ENCODE measurements around the gene UBAC2. TPM values are rescaled to one million over a fixed set of nuclear protein-coding genes. Genes with fewer than 3 reads are reported as not detected.
A peak's percentile ranks its signal among the peaks of the same experiment; 100 is the strongest.

UBAC2 gene
- total RNA-seq, 1 donor from 2014 or later, result 87.7 TPM

GRCh38 chr13:99174533-99175100 lies 26.0 kb upstream of the UBAC2 start:
- Histone ChIP-seq H3K36me3 (no peaks in the 10 kb centered on the region), H3K27ac (no peak overlapping the region), H3K79me2 (ENCODE audit: low read depth) (no peaks in the 10 kb centered on the region), H3K4me3 (no peak overlapping the region), H3K27me3 (no peaks in the 10 kb centered on the region), H3K4me2 (no peak overlapping the region), H3F3A (ENCODE audit: low read depth) (no peaks in the 10 kb centered on the region), H3K4me1 (no peaks in the 10 kb centered on the region), H4K20me1 (ENCODE audit: low read depth) (no peaks in the 10 kb centered on the region), H3K9ac (no peak overlapping the region), H2AFZ (replicated peaks) (peak overlapping the region; percentile 50), H3K9me3 (ENCODE audit: low read depth) (no peaks in the 10 kb centered on the region)
- TF ChIP-seq EZH2phosphoT487 (IDR thresholded peaks at IDR 0.05) (no peak), EZH2 (IDR thresholded peaks at IDR 0.05) (no peak)
- DNase-seq (ENCODE audit: low spot score), result no peak
- H3K27me3 Mint-ChIP-seq (ENCODE audit: insufficient read depth, low read depth), result peaks cover 5% of the 10 kb centered on the region
- no peaks in the 10 kb centered on the region for H3K36me3 Mint-ChIP-seq
- H3K4me1 Mint-ChIP-seq, result no peaks in the 10 kb centered on the region
- peaks cover 4% of the 10 kb centered on the region for H3K9me3 Mint-ChIP-seq
- peak overlapping the region; percentile 57 for H3K27ac Mint-ChIP-seq
- H3K4me3 Mint-ChIP-seq, result no peak overlapping the region

GRCh38 chr13:99176309-99177276 lies 24.1 kb upstream of the UBAC2 start:
- Histone ChIP-seq H3K4me2 (no peak overlapping the region), H3K27me3 (no peaks in the 10 kb centered on the region), H4K20me1 (ENCODE audit: low read depth) (no peaks in the 10 kb centered on the region), H3K4me3 (no peak overlapping the region), H3K36me3 (no peaks in the 10 kb centered on the region), H3K27ac (no peak overlapping the region), H3K79me2 (ENCODE audit: low read depth) (no peaks in the 10 kb centered on the region), H3F3A (ENCODE audit: low read depth) (no peaks in the 10 kb centered on the region), H2AFZ (replicated peaks) (no peak overlapping the region), H3K9ac (no peak overlapping the region), H3K9me3 (ENCODE audit: low read depth) (no peaks in the 10 kb centered on the region), H3K4me1 (no peaks in the 10 kb centered on the region)
- TF ChIP-seq EZH2 (IDR thresholded peaks at IDR 0.05) (no peak), CTCF (IDR thresholded peaks at IDR 0.05) (peak; percentile 86), EZH2phosphoT487 (IDR thresholded peaks at IDR 0.05) (no peak)
- H3K4me3 Mint-ChIP-seq, result no peak overlapping the region
- H3K27me3 Mint-ChIP-seq (ENCODE audit: insufficient read depth, low read depth), result peaks cover 8% of the 10 kb centered on the region
- no peak overlapping the region for H3K27ac Mint-ChIP-seq
- H3K4me1 Mint-ChIP-seq, result no peaks in the 10 kb centered on the region
- H3K36me3 Mint-ChIP-seq, result no peaks in the 10 kb centered on the region
- H3K9me3 Mint-ChIP-seq, result peaks cover 3% of the 10 kb centered on the region
- peak; percentile 80 for DNase-seq (ENCODE audit: low spot score)

- no peak overlapping the region for H3K27ac ChIP-seq
- no peaks in the 10 kb centered on the region for H3K79me2 ChIP-seq (ENCODE audit: low read depth)
- no peak for DNase-seq (ENCODE audit: low spot score)
- H3K4me1 Mint-ChIP-seq, result no peaks in the 10 kb centered on the region
- H3K4me3 ChIP-seq, result no peak overlapping the region
- no peaks in the 10 kb centered on the region for H3K36me3 Mint-ChIP-seq
- no peaks in the 10 kb centered on the region for H3K9me3 Mint-ChIP-seq
- H3K27me3 Mint-ChIP-seq (ENCODE audit: insufficient read depth, low read depth), result peaks cover 7% of the 10 kb centered on the region
- peaks cover 10% of the 10 kb centered on the region for H3K9me3 ChIP-seq (ENCODE audit: low read depth)
- no peaks in the 10 kb centered on the region for H3K4me1 ChIP-seq
- no peak overlapping the region for H3K27ac Mint-ChIP-seq
- H4K20me1 ChIP-seq (ENCODE audit: low read depth), result no peaks in the 10 kb centered on the region
- no peaks in the 10 kb centered on the region for H3K36me3 ChIP-seq
- H3K9ac ChIP-seq, result no peak overlapping the region
- no peak overlapping the region for H3K4me3 Mint-ChIP-seq
- no peak overlapping the region for H3K4me2 ChIP-seq
- no peak for TF ChIP-seq EZH2phosphoT487 (IDR thresholded peaks at IDR 0.05)
- no peak overlapping the region for H2AFZ ChIP-seq (replicated peaks)
- H3K27me3 ChIP-seq, result no peaks in the 10 kb centered on the region
- no peaks in the 10 kb centered on the region for H3F3A ChIP-seq (ENCODE audit: low read depth)
These were observed 22.0 kb upstream of the UBAC2 start for GRCh38 chr13:99178636-99179035.

GRCh38 chr13:99179460-99179859 lies 21.2 kb upstream of the UBAC2 start:
- H2AFZ ChIP-seq (replicated peaks), result no peak overlapping the region
- Mint-ChIP-seq H3K4me1 (no peaks in the 10 kb centered on the region), H3K4me3 (peak overlapping the region; percentile 24), H3K36me3 (no peaks in the 10 kb centered on the region), H3K9me3 (peaks cover 2% of the 10 kb centered on the region), H3K27ac (no peak overlapping the region), H3K27me3 (ENCODE audit: insufficient read depth, low read depth) (peaks cover 7% of the 10 kb centered on the region)
- H3K79me2 ChIP-seq (ENCODE audit: low read depth), result no peaks in the 10 kb centered on the region
- no peaks in the 10 kb centered on the region for H3K27me3 ChIP-seq
- no peaks in the 10 kb centered on the region for H4K20me1 ChIP-seq (ENCODE audit: low read depth)
- no peak for DNase-seq (ENCODE audit: low spot score)
- no peaks in the 10 kb centered on the region for H3F3A ChIP-seq (ENCODE audit: low read depth)
- no peaks in the 10 kb centered on the region for H3K4me1 ChIP-seq
- H3K27ac ChIP-seq, result no peak overlapping the region
- H3K4me3 ChIP-seq, result no peak overlapping the region
- no peak overlapping the region for H3K4me2 ChIP-seq
- TF ChIP-seq CTCF (IDR thresholded peaks at IDR 0.05) (no peak), EZH2 (IDR thresholded peaks at IDR 0.05) (no peak), EZH2phosphoT487 (IDR thresholded peaks at IDR 0.05) (no peak)
- peaks cover 10% of the 10 kb centered on the region for H3K9me3 ChIP-seq (ENCODE audit: low read depth)
- no peaks in the 10 kb centered on the region for H3K36me3 ChIP-seq
- no peak overlapping the region for H3K9ac ChIP-seq

All from neural progenitor cell (in vitro differentiated cells).